HG03439 (cell line): Measurements from ENCODE around the gene DYNLT4.
"Not testable (repeated sequence)": the region's sequence is repeated elsewhere in the genome, so short reads cannot be mapped to it uniquely, and the experiment has no call there.

ENCODE experiments used
- ATAC-seq: cut with Tn5 transposase; IDR thresholded peaks from one replicate; pipeline ENCODE4 v1.9.1; 2021; ENCODE audit warnings: mild to moderate bottlenecking, moderate library complexity; ENCODE audit not compliant: unreplicated experiment

The DYNLT4 gene

GRCh38 chr1:44828841-44829440 is 21.8 kb upstream of the DYNLT4 start:
- no peak for ATAC-seq

- no peak for ATAC-seq
Observed at GRCh38 chr1:44828003-44828651, 21.0 kb upstream of the DYNLT4 start.

GRCh38 chr1:44827197-44828002 is 20.2 kb upstream of the DYNLT4 start:
- no peak for ATAC-seq

GRCh38 chr1:44826375-44827196 is 19.4 kb upstream of the DYNLT4 start:
- ATAC-seq: no peak

GRCh38 chr1:44824392-44824791 is 17.2 kb upstream of the DYNLT4 start:
- ATAC-seq: not testable (repeated sequence)

- no peak for ATAC-seq
Observed at GRCh38 chr1:44822981-44823451, 15.9 kb upstream of the DYNLT4 start.

- ATAC-seq: no peak
Observed at GRCh38 chr1:44822131-44822701, 15.1 kb upstream of the DYNLT4 start.

- ATAC-seq: no peak
Observed at GRCh38 chr1:44821240-44821715, 14.1 kb upstream of the DYNLT4 start.

GRCh38 chr1:44820328-44821239 is 13.4 kb upstream of the DYNLT4 start:
- no peak for ATAC-seq

GRCh38 chr1:44819608-44820327 is 12.6 kb upstream of the DYNLT4 start:
- ATAC-seq: peak; percentile 79

- no peak for ATAC-seq
Observed at GRCh38 chr1:44819196-44819607, 12.1 kb upstream of the DYNLT4 start.

- no peak for ATAC-seq
Observed at GRCh38 chr1:44817771-44818495, 10.8 kb upstream of the DYNLT4 start.

GRCh38 chr1:44817307-44817706 is 10.2 kb upstream of the DYNLT4 start:
- no peak for ATAC-seq

GRCh38 chr1:44815926-44816325 is 8.8 kb upstream of the DYNLT4 start:
- not testable (repeated sequence) for ATAC-seq

GRCh38 chr1:44812822-44813543 is 5.8 kb upstream of the DYNLT4 start:
- ATAC-seq: no peak

- no peak for ATAC-seq
Observed at GRCh38 chr1:44811234-44811633, 4.1 kb upstream of the DYNLT4 start.

- ATAC-seq: not testable (repeated sequence)
Observed at GRCh38 chr1:44810762-44811105, 3.6 kb upstream of the DYNLT4 start.
